ENCODE data around the gene HOXB8. TPM values are rescaled to one million over a fixed set of nuclear protein-coding genes. Genes with fewer than 3 reads are reported as not detected.

Gene HOXB8
- total RNA-seq, 1 donor from 2014 or later, result not detected

- no peaks in the 10 kb centered on the region for H3K36me3 ChIP-seq
- H3K4me3 ChIP-seq, result no peak overlapping the region
- peaks cover 5% of the 10 kb centered on the region for H3K27me3 ChIP-seq
- no peak for TF ChIP-seq POLR2AphosphoS5 (IDR thresholded peaks at IDR 0.05; ENCODE audit: insufficient read depth in 1 of 2, low read depth in 1 of 2)
- no peak for TF ChIP-seq POLR2A (IDR thresholded peaks at IDR 0.05)
- no peak for TF ChIP-seq CTCF (IDR thresholded peaks at IDR 0.05)
- no peak overlapping the region for H3K27ac ChIP-seq
- no peak for DNase-seq (ENCODE audit: extremely low spot score in 2 of 2)
- H3K9me3 ChIP-seq, result no peaks in the 10 kb centered on the region
- intact Hi-C loops (cut with DNase I), result no loop called here
- H3K4me1 ChIP-seq, result peaks cover 16% of the 10 kb centered on the region
These were observed 29.9 kb upstream of the HOXB8 start for GRCh38 chr17:48644910-48645557.

- no peak overlapping the region for H3K27ac ChIP-seq
- H3K4me3 ChIP-seq, result no peak overlapping the region
- TF ChIP-seq CTCF (IDR thresholded peaks at IDR 0.05), result no peak
- TF ChIP-seq POLR2A (IDR thresholded peaks at IDR 0.05), result no peak
- TF ChIP-seq POLR2AphosphoS5 (IDR thresholded peaks at IDR 0.05; ENCODE audit: insufficient read depth in 1 of 2, low read depth in 1 of 2), result no peak
- H3K27me3 ChIP-seq, result peaks cover 5% of the 10 kb centered on the region
- DNase-seq (ENCODE audit: extremely low spot score in 2 of 2), result no peak
- intact Hi-C loops (cut with DNase I), result no loop called here
- H3K36me3 ChIP-seq, result no peaks in the 10 kb centered on the region
- H3K9me3 ChIP-seq, result no peaks in the 10 kb centered on the region
- peaks cover 16% of the 10 kb centered on the region for H3K4me1 ChIP-seq
These were observed 29.1 kb upstream of the HOXB8 start for GRCh38 chr17:48644159-48644558.

- DNase-seq (ENCODE audit: extremely low spot score in 2 of 2), result no peak
- peaks cover 16% of the 10 kb centered on the region for H3K4me1 ChIP-seq
- no peak overlapping the region for H3K4me3 ChIP-seq
- no peak for TF ChIP-seq POLR2AphosphoS5 (IDR thresholded peaks at IDR 0.05; ENCODE audit: insufficient read depth in 1 of 2, low read depth in 1 of 2)
- TF ChIP-seq POLR2A (IDR thresholded peaks at IDR 0.05), result no peak
- TF ChIP-seq CTCF (IDR thresholded peaks at IDR 0.05), result no peak
- intact Hi-C loops (cut with DNase I), result no loop called here
- peaks cover 5% of the 10 kb centered on the region for H3K27me3 ChIP-seq
- no peaks in the 10 kb centered on the region for H3K36me3 ChIP-seq
- no peaks in the 10 kb centered on the region for H3K9me3 ChIP-seq
- no peak overlapping the region for H3K27ac ChIP-seq
These were observed 28.6 kb upstream of the HOXB8 start for GRCh38 chr17:48643697-48644012.

GRCh38 chr17:48642843-48643696, 28.0 kb upstream of the HOXB8 start:
- peaks cover 5% of the 10 kb centered on the region for H3K27me3 ChIP-seq
- H3K4me3 ChIP-seq, result no peak overlapping the region
- H3K9me3 ChIP-seq, result no peaks in the 10 kb centered on the region
- intact Hi-C loops (cut with DNase I), result no loop called here
- no peak overlapping the region for H3K27ac ChIP-seq
- no peaks in the 10 kb centered on the region for H3K36me3 ChIP-seq
- DNase-seq (ENCODE audit: extremely low spot score in 2 of 2), result no peak
- H3K4me1 ChIP-seq, result peaks cover 16% of the 10 kb centered on the region
- no peak for TF ChIP-seq POLR2A (IDR thresholded peaks at IDR 0.05)
- no peak for TF ChIP-seq POLR2AphosphoS5 (IDR thresholded peaks at IDR 0.05; ENCODE audit: insufficient read depth in 1 of 2, low read depth in 1 of 2)
- TF ChIP-seq CTCF (IDR thresholded peaks at IDR 0.05), result no peak
